ENCODE results near the gene LEF1.

The LEF1 gene

GRCh38 chr4:108005807-108006206 lies 162.9 kb downstream of the LEF1 start:
- TF ChIP-seq EP300 (IDR thresholded peaks at IDR 0.05; ENCODE audit: borderline replicate concordance) (no peak), NFIC (IDR thresholded peaks at IDR 0.05) (no peak), TCF12 (IDR thresholded peaks at IDR 0.05; ENCODE audit: low read depth) (no peak), USF1 (IDR thresholded peaks at IDR 0.05) (no peak), TEAD4 (IDR thresholded peaks at IDR 0.05) (no peak), CEBPB (IDR thresholded peaks at IDR 0.05) (no peak), ZBTB7A (IDR thresholded peaks at IDR 0.05; ENCODE audit: low read depth) (no peak), YY1 (IDR thresholded peaks at IDR 0.05; ENCODE audit: low read depth) (no peak), REST (IDR thresholded peaks at IDR 0.05; ENCODE audit: low read depth) (no peak), MAX (IDR thresholded peaks at IDR 0.05) (no peak), EGR1 (IDR thresholded peaks at IDR 0.05) (no peak), TAF1 (IDR thresholded peaks at IDR 0.05; ENCODE audit: low read depth) (no peak), CREB1 (IDR thresholded peaks at IDR 0.05; ENCODE audit: low read depth) (no peak), RAD21 (IDR thresholded peaks at IDR 0.05; ENCODE audit: low read depth) (no peak), FOXM1 (IDR thresholded peaks at IDR 0.05; ENCODE audit: borderline replicate concordance, low read depth) (no peak)

- no peak for TF ChIP-seq USF1 (IDR thresholded peaks at IDR 0.05)
- no peak for TF ChIP-seq MAX (IDR thresholded peaks at IDR 0.05)
- TF ChIP-seq TAF1 (IDR thresholded peaks at IDR 0.05; ENCODE audit: low read depth) = no peak
- no peak for TF ChIP-seq NFIC (IDR thresholded peaks at IDR 0.05)
- TF ChIP-seq FOXM1 (IDR thresholded peaks at IDR 0.05; ENCODE audit: borderline replicate concordance, low read depth) = no peak
- no peak for TF ChIP-seq RAD21 (IDR thresholded peaks at IDR 0.05; ENCODE audit: low read depth)
- no peak for TF ChIP-seq YY1 (IDR thresholded peaks at IDR 0.05; ENCODE audit: low read depth)
- no peak for TF ChIP-seq EGR1 (IDR thresholded peaks at IDR 0.05)
- TF ChIP-seq REST (IDR thresholded peaks at IDR 0.05; ENCODE audit: low read depth) = no peak
- no peak for TF ChIP-seq TEAD4 (IDR thresholded peaks at IDR 0.05)
- no peak for TF ChIP-seq ZBTB7A (IDR thresholded peaks at IDR 0.05; ENCODE audit: low read depth)
- no peak for TF ChIP-seq EP300 (IDR thresholded peaks at IDR 0.05; ENCODE audit: borderline replicate concordance)
- TF ChIP-seq CREB1 (IDR thresholded peaks at IDR 0.05; ENCODE audit: low read depth) = no peak
These were observed 164.1 kb downstream of the LEF1 start for GRCh38 chr4:108004646-108005045.

GRCh38 chr4:108003982-108004515 lies 164.7 kb downstream of the LEF1 start:
- TF ChIP-seq USF1 (IDR thresholded peaks at IDR 0.05) (no peak), NFIC (IDR thresholded peaks at IDR 0.05) (no peak), TAF1 (IDR thresholded peaks at IDR 0.05; ENCODE audit: low read depth) (no peak), TEAD4 (IDR thresholded peaks at IDR 0.05) (no peak), YY1 (IDR thresholded peaks at IDR 0.05; ENCODE audit: low read depth) (no peak), ZBTB7A (IDR thresholded peaks at IDR 0.05; ENCODE audit: low read depth) (no peak), REST (IDR thresholded peaks at IDR 0.05; ENCODE audit: low read depth) (no peak), EGR1 (IDR thresholded peaks at IDR 0.05) (no peak), CREB1 (IDR thresholded peaks at IDR 0.05; ENCODE audit: low read depth) (no peak), MAX (IDR thresholded peaks at IDR 0.05) (no peak)
